HT1080 (cell line): Measurements from ENCODE around the gene VDR. TPM values are rescaled to one million over a fixed set of nuclear protein-coding genes. Genes with fewer than 3 reads are reported as not detected.

Source experiments
- DNase-seq: peaks from one replicate; pipeline ENCODE4 v3.0.0-alpha.2; 2015; ENCODE audit warnings: low read depth
- polyA plus RNA-seq, 2 experiments: library from polyadenylated mRNA; depleted of rRNA; stranded (reverse); fragments of >200 nt; gene quantifications; 2 replicates each; pipeline ENCODE4 v1.2.3, GENCODE V29; 2015
- total RNA-seq: library from RNA; depleted of rRNA; stranded (reverse); fragments of >200 nt; shearing (Covaris generic); gene quantifications from 2 replicates; pipeline ENCODE4 v1.2.3, GENCODE V29; 2014; rRNA removed

Gene VDR
- 3.6 and 6.1 TPM in 2 replicates for total RNA-seq
- polyA plus RNA-seq (2015; cell fraction: cytosol; rRNA removed): 6.8 and 9.9 TPM in 2 replicates
- polyA plus RNA-seq (2015; cell fraction: nucleus; rRNA removed): 9.9 and 12.7 TPM in 2 replicates

GRCh38 chr12:47904713-47905709 is at the start of gene VDR:
VDR (minus strand) TSS chr12:47904994; CDS start chr12:47879113, 25,881 bp downstream.
- DNase-seq: peak; percentile 67

GRCh38 chr12:47954058-47954457 is 49.3 kb upstream of the VDR start:
- no peak for DNase-seq

DNA sequence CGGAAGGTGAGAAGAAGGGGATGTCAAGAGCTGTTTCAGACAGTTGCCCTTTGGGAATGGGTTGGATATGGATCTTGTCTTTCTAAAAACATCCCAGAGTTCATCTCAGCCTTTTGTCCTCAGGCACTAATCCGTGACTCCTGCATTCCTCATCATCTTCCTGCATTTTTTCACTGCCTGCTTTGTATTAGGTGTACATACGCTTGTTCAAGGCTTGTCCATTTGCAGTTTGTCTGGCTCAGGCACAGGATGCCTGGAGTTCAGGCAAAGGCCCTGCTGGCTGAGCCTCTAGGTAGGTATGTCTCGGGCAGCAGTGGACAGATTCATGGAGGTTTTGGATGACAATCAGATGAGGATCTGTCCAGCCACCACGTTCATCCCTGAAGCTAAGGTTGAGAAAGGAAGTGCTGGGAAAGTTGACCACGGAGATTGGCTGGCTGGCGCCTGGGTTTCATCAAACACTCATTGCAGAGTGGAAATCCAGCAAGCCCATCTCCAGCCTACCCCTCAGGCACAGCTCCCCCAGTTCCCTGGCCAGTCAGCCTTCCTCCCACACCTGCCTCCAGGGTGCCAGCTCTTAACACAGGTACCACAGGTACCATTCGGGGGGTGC is 46.2 kb upstream of the VDR start:
- peak; percentile 21 for DNase-seq

DNA sequence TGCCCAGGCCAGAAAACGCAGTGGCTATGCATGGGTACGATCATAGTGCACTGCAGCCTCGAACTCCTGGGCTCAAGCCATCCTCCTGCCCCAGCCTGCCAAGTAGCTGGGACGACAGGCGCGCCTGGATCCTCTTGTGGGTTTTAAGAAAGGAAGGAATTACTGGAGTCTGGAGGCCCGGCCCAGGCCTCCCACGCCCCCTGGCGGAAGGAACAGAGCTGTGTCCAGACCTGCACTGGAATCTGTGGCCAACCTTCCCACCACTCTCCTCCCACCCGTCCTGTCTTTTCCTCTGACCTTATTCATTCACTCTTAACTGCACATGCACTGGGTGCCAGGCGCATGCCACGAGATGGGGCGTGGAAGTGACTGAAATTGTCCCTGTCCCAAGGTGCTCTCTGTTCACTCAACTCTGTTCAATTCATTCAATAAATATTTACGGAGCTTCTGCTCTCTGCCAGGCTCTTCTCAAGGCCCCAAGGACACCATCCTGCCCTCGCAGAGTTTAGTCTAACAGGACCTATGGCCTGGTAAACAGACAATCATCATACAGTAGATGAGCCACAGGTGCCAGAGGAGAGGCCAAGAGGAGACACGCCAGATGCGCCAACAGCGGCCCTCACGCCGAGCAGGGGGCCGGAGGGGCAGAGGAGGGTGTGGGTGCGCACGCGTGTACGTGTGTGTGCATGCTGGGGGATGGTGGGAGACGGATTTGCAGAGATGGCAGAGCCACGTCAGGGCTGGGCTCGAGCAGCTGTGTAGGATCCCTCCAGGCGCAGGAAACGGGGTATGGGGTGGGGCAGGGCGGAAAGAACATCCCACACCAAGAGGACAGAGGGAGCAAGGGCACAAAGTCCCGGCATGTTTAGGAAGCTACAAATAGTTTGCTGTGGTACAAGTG is 44.9 kb upstream of the VDR start:
- DNase-seq: peak; percentile 78

- DNase-seq: no peak
These were observed 42.5 kb upstream of the VDR start for GRCh38 chr12:47947341-47947740.

DNA sequence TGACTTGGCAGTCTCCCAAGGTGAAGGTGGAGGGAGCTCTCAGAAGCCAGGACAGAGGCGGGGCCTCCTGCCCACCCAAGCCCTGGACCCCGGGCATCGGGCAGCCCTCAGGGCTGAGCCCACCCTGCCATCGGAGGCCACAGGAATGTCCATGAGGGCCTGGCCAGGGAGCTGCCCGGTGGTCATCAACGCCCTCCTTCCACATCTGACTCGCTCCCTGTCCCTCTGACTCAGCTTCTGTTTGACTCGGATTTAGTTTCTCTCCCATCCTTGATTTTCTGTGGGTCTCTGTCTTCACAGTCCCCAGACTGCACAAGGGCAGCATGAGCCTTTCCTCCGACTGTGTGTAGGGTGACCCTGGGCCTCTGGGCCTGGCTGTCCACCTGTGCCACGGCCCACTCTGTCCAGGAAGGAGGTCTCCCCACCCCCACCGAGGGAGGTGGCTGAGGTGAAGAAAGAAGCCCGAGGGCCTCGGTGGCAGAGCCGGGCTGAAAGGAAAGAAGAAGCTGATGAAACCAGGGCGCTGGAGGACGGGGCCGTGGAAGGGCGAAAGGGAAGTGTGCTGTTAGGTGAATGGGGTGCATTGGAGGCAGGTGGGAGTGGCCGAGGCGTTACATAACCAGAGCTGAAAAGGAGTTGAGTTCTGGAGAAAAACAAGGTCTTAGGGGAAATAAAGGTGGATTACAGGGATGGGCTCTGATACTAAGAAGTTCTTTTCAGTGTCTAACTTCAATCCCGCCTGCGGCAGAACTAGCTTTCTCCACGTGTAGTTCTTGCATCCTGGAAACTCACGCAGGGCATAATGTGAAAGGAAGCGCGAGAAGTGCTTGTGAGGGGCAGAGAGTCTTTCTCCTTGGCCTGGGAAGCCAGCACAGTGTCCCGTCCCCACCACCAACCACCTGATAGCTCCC is 41.9 kb upstream of the VDR start:
- peak; percentile 37 for DNase-seq

DNA sequence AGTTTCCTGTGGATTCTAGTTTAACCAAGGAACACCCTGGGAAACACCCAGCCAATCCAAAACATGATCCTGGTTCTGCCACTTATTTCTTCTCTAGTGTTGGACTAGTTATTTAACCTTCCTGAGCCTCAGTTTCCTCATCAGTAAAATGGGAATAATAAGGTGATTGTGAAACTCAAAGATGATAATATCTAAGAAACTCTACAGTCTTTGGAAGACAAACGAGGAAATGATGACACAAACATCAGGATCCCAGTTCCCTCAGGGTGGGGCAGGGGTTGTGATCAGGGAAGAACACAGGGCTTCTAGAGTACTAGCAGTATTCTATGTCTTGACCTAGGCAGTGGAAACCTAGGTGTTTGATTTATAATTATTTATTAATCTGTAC is 40.5 kb upstream of the VDR start:
- DNase-seq: no peak

- DNase-seq: no peak
These were observed 40.0 kb upstream of the VDR start for GRCh38 chr12:47944685-47945340.

DNA sequence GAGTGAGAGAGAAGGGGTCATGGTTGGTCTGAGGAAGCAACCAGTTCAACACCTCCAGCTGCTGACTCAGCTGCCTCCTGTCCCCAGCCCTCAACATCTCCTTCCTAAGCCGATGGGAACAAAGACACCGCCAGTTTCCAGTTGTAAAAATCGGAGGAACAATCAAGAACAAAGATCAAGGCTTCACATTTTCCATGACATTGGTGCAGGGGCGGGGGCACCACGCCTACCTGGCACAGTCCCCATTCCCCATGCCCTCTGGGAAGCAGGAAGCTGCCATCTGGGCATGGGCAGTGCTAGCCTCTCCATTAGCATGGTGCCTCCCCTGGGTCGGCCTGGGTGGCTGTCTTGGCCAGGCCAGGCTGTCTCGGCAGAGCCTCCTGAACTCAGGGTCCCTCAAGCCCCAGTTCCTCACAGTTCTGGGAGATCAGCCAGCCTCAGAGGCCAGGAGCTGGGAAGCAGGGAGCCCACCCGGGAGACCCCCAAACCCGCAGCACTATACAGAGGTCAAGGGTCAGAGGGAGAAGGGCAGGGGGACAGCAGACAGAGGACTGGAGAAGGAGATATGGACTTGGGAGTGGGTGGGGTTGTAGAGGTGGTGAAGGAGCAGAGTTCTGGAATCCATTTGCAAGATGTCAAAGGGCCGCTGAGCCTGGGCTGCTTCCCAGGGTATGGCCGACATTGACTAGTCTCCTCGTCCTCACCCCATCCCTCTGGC is 39.0 kb upstream of the VDR start:
- DNase-seq: no peak

GRCh38 chr12:47942614-47943225 is 37.9 kb upstream of the VDR start:
- DNase-seq: no peak

GRCh38 chr12:47941871-47942613 is 37.2 kb upstream of the VDR start:
- no peak for DNase-seq

DNA sequence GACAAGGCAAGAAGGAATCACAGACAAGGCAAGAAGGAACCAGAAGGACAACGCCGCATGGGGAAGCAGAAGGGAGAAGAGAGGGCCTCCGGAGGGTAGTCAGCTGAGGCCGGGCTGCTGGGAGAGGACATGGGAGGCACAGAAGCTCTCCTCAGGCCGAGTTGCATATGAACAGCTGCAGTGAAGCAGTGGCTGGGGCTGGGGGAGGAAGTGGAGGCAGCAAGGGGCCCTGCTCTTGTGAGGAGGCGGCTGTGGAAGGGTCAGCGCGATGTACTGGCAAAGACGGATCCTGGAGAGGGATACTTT is 36.6 kb upstream of the VDR start:
- DNase-seq: no peak

DNA sequence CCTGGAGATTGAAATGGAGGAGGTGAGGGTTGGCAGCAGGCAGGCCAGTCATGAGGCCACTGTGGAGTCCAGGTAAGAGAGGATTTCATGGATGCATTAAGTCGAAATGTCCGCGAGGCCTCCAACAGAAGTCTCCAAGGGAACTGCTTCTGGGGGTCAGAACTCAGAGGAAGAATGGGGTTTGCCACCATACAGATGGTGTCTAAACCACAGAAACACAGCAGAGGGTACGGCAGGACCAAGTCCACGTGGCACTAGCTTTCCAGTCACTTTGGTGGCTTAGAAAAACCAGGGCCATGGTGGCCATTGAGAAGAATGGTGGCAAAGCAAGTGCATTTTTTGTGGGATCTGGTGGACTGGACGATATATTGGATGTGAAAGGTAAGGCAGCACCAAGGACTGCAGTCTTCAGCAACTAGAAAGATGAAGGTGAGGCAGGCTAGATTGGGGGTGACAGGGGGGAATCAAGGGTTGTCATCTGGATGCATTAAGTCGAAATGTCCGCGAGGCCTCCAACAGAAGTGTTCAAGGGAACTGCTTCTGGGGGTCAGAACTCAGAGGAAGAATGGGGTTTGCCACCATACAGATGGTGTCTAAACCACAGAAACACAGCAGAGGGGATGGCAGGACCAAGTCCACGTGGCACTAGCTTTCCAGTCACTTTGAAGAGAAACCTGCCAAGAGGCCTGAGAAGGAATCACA is 36.1 kb upstream of the VDR start:
- no peak for DNase-seq

GRCh38 chr12:47939009-47939601 is 34.3 kb upstream of the VDR start:
- no peak for DNase-seq

- no peak for DNase-seq
These were observed 33.8 kb upstream of the VDR start for GRCh38 chr12:47938594-47938993.

- DNase-seq: peak; percentile 60
These were observed 33.3 kb upstream of the VDR start for GRCh38 chr12:47938093-47938492.

DNA sequence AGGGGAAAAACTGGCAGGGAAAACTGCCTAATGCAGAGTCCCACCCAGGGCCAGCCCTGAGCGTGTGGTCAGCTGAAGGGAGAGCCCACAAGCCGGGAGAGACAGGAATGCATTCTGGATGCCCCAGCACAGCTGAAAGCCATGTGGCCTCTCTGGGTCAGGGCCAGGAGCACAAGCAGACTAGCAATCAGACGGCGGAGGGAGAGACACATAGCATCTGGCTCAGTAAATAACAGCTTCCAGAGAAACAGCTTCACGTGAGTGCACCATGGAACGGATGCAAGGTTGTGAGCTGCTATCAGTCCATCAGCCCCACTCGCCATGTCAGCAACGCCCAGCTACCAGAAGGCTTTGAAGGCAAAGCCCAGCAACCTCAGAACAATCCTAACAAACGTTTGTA is 30.4 kb upstream of the VDR start:
- DNase-seq: no peak
